Measurements from ENCODE around the gene B3GNT3.

Gene B3GNT3

DNA sequence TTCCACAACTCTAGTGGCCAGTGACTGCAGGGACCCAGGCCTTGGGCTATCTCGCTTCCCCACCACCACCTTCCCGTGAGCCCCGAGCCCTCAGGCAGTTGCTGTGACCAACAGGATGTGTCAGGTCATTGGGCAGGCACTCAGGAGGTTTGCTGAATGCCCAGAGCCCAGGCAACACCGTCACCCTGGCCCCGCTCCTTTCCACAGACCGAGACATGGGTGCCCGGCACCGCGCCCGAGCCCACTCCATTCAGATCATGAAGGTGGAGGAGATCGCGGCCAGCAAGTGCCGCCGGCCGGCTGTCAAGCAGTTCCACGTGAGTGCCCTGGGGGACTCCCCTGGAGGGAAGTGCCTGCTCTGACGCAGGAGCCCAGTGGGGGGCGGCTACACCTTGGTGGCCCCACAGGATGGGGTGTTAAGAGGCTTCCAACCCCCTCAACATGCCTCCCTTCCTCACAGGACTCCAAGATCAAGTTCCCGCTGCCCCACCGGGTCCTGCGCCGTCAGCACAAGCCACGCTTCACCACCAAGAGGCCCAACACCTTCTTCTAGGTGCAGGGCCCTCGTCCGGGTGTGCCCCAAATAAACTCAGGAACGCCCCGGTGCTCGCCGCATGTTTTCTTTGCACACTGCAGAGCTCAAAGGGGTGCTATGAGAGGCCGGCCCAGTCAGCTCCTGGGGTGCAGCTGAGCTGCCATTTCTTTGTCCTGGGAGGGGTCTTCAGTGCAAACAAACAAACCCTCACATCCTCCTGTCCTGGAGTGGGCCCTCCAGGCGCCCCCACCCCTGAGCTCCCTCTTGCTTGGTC is 68.0 kb downstream of the B3GNT3 start:
- no peak for DNase-seq

Measured in islet precursor cell (in vitro differentiated cells).